CD4-positive, CD25-positive, alpha-beta regulatory T cell (primary cell): ENCODE data around the gene FAM83D. TPM values are rescaled to one million over a fixed set of nuclear protein-coding genes. Genes with fewer than 3 reads are reported as not detected.

ENCODE experiments used
- ATAC-seq, 2 donors: fragments of 150-1000 bp; cut with Tn5 transposase; one replicate each; pipeline ENCODE4 v1.10.0; 2021; ENCODE audit warnings: low read depth in 2 of 2, moderate number of reproducible peaks in 2 of 2, moderate library complexity in 1 of 2
- DNase-seq, 3 donors: peaks; one replicate each; pipeline versions ENCODE4 v3.0.0 to v3.0.0-alpha.2; 2012 to 2022; ENCODE audit warnings: mixed read lengths in 1 of 3
- H3K27ac ChIP-seq: one replicate; pipeline ENCODE4 v1.7.0; 2013; ENCODE audit warnings: mild to moderate bottlenecking, low read length; ENCODE audit not compliant: insufficient read depth, poor library complexity, severe bottlenecking
- H3K27me3 ChIP-seq: one replicate; pipeline ENCODE4 v1.7.0; 2013; ENCODE audit warnings: low read length; ENCODE audit not compliant: control insufficient read depth, insufficient read depth
- H3K36me3 ChIP-seq: one replicate; pipeline ENCODE4 v1.7.0; 2013; ENCODE audit warnings: mild to moderate bottlenecking, low read length, moderate library complexity; ENCODE audit not compliant: control insufficient read depth, insufficient read depth
- H3K4me1 ChIP-seq: 2 replicates; pipeline ENCODE4 v1.7.0; 2013; ENCODE audit warnings: mild to moderate bottlenecking, low read length; ENCODE audit not compliant: insufficient read depth, control insufficient read depth, poor library complexity, severe bottlenecking
- H3K4me3 ChIP-seq: one replicate; pipeline ENCODE4 v1.7.0; 2013; ENCODE audit warnings: low read depth, mild to moderate bottlenecking, low read length, moderate library complexity
- H3K9me3 ChIP-seq, 2 experiments: 1 replicate in 1 of 2; 2 replicates in 1 of 2; pipeline ENCODE4 v1.7.0; 2013; ENCODE audit warnings: low read length in 2 of 2, mild to moderate bottlenecking in 1 of 2, moderate library complexity in 1 of 2; ENCODE audit not compliant: control insufficient read depth in 2 of 2
- H3K27ac Mint-ChIP-seq, 3 donors: one replicate each; pipeline ENCODE4 v1.8.0; 2020 to 2022; ENCODE audit warnings: mild to moderate bottlenecking in 3 of 3, mixed read lengths in 3 of 3, moderate library complexity in 2 of 3
- H3K27me3 Mint-ChIP-seq: one replicate; pipeline ENCODE4 v1.8.0; 2022; ENCODE audit warnings: mild to moderate bottlenecking, mixed read lengths
- H3K36me3 Mint-ChIP-seq: one replicate; pipeline ENCODE4 v1.8.0; 2020; ENCODE audit warnings: mixed read lengths
- H3K4me1 Mint-ChIP-seq, 4 donors: one replicate each; pipeline ENCODE4 v1.8.0; 2020 to 2022; ENCODE audit warnings: mixed read lengths in 4 of 4, mild to moderate bottlenecking in 1 of 4
- H3K4me3 Mint-ChIP-seq, 4 donors: one replicate each; pipeline ENCODE4 v1.8.0; 2020 to 2022; ENCODE audit warnings: mild to moderate bottlenecking in 4 of 4, mixed read lengths in 4 of 4, moderate library complexity in 3 of 4
- H3K9me3 Mint-ChIP-seq, 7 donors: one replicate each; pipeline ENCODE4 v1.8.0; 2020 to 2022; ENCODE audit warnings: mixed read lengths in 7 of 7, mild to moderate bottlenecking in 3 of 7, moderate library complexity in 2 of 7
- polyA plus RNA-seq, 4 donors: library from polyadenylated mRNA; unstranded; fragments of 300-500 nt; fragmentation: Illumina TruSeq; gene quantifications; one replicate each; pipeline ENCODE4 v1.2.3, GENCODE V29; 2021
- total RNA-seq: library from RNA; stranded (reverse); gene quantifications from one replicate; pipeline ENCODE4 v1.2.3, GENCODE V29; 2022

The FAM83D gene
- total and polyA plus RNA-seq, 5 donors from 2014 or later = 0.20 to 8.6 (median 1.3) TPM

DNA sequence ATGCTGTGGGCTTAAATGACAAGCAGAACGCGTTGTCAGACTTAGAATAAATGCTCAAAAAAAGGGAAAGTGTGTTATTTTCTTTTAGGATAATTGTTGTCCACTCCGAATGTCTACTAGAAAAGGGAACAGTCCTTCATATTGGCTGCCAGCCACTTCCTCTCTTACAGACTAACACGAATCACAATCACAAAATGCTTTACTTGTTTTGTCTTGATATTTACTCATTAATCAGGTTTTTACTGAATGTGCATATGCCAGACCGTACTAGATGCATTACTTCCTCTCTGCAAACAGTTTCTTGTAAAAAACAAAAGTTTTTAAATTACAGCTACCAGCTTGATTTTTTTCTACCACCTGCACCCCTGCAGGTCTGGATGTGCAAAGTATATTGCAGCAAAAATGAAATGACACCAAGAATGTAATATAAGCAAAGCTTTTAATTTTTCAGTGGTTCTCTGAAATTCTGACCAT is 36.7 kb downstream of the FAM83D start:
- no peaks in the 10 kb centered on the region for H3K27me3 Mint-ChIP-seq
- H3K4me3 Mint-ChIP-seq = peak overlapping the region; percentile 96 to 98 (median 96)
- Histone ChIP-seq H3K4me3 (peak overlapping the region; percentile 87), H3K36me3 (peaks cover 3% of the 10 kb centered on the region), H3K9me3 (no peaks in the 10 kb centered on the region), H3K27me3 (no peaks in the 10 kb centered on the region), H3K27ac (peak overlapping the region; percentile 85), H3K4me1 (peaks cover 14% of the 10 kb centered on the region)
- ATAC-seq = no peak
- DNase-seq = peak in 1 of 3 donors; percentile 25
- peaks cover 11 to 34% (median 28%) of the 10 kb centered on the region in 4 donors for H3K4me1 Mint-ChIP-seq
- H3K27ac Mint-ChIP-seq = peak overlapping the region; percentile 84 to 97 (median 91)
- no peaks in the 10 kb centered on the region for H3K9me3 Mint-ChIP-seq
- H3K36me3 Mint-ChIP-seq = peaks cover 7% of the 10 kb centered on the region

DNA sequence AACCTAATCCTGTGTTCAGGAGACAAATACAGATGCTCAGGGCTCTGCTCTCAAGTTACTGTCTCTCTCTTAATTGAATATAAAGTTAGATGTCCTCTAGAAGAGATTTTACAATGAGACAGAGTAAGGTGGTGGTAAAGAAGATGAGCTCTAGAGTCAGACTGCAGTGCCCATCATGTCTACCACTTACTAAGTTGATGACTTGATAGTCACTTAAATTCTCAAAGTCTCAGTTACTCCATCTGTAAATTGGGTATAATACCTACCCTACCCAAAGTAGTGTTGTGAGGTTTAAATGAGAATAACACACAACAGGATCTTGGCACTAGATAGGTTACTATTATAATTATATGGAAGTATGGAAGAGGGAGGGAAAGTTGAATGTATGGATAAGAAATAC is 37.5 kb downstream of the FAM83D start:
- peaks cover 7% of the 10 kb centered on the region for H3K36me3 Mint-ChIP-seq
- Histone ChIP-seq H3K27ac (no peak overlapping the region), H3K27me3 (no peaks in the 10 kb centered on the region), H3K36me3 (peaks cover 3% of the 10 kb centered on the region), H3K4me3 (no peak overlapping the region), H3K9me3 (no peaks in the 10 kb centered on the region), H3K4me1 (peaks cover 14% of the 10 kb centered on the region)
- H3K4me3 Mint-ChIP-seq = peak overlapping the region in 3 of 4 donors; percentile 11 to 23 (median 21)
- ATAC-seq = no peak
- no peak overlapping the region for H3K27ac Mint-ChIP-seq
- H3K27me3 Mint-ChIP-seq = no peaks in the 10 kb centered on the region
- H3K9me3 Mint-ChIP-seq = no peaks in the 10 kb centered on the region
- H3K4me1 Mint-ChIP-seq = peaks cover 11 to 34% (median 28%) of the 10 kb centered on the region in 4 donors
- no peak for DNase-seq

DNA sequence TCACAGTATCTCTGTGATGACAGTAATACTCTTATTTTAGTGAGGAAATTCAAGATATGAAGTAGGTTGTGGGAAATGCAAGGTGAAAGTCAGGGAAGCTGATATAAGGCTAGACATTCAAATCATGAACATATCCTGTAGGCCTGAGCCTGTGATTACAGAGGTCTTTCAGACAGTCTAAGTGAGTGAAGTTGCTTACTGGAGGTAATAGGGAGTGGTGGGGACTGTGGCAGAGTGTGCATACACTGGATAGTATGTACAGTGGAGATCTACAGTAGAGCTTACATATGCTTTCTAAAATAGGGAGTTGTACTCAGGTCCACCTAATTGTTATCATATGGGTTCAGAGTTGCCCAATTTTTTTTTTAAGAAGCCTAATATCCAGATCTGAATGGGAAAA is 39.0 kb downstream of the FAM83D start:
- no peaks in the 10 kb centered on the region for H3K27me3 Mint-ChIP-seq
- ATAC-seq (no peak), DNase-seq (no peak)
- Histone ChIP-seq H3K4me3 (no peak overlapping the region), H3K27me3 (no peaks in the 10 kb centered on the region), H3K27ac (no peak overlapping the region), H3K36me3 (peaks cover 16% of the 10 kb centered on the region), H3K9me3 (no peaks in the 10 kb centered on the region), H3K4me1 (peaks cover 14% of the 10 kb centered on the region)
- H3K4me3 Mint-ChIP-seq = peak overlapping the region in 2 of 4 donors; percentile 6 to 14
- H3K9me3 Mint-ChIP-seq = no peaks in the 10 kb centered on the region
- H3K36me3 Mint-ChIP-seq = peaks cover 15% of the 10 kb centered on the region
- H3K4me1 Mint-ChIP-seq = peaks cover 11 to 35% (median 28%) of the 10 kb centered on the region in 4 donors
- no peak overlapping the region for H3K27ac Mint-ChIP-seq

DNA sequence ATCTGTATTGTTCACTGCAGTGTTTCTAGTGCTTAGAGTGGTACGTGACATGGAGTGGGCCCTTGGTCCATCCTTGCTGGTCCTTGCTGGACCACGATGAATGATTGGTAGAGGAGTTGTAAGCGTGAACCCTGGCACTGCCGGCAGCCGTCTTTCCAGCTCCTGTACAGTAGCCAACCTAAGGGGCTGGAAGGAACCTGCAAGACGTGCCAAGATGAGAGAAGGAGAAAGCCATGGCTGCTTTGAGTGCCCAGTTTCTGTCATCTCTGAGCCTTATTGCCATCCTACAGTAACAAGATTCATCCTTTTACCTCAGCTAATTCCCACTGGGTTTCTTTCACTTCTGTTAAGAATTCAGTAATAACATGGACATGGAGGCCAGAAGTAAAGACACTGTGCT is 41.9 kb downstream of the FAM83D start:
- peaks cover 2% of the 10 kb centered on the region for H3K4me1 ChIP-seq
- Mint-ChIP-seq H3K9me3 (no peaks in the 10 kb centered on the region), H3K4me1 (peaks cover 4 to 34% (median 14%) of the 10 kb centered on the region in 4 donors), H3K27me3 (no peaks in the 10 kb centered on the region), H3K4me3 (peak overlapping the region in 1 of 4 donors; percentile 6), H3K36me3 (peaks cover 34% of the 10 kb centered on the region), H3K27ac (no peak overlapping the region)
- H3K27ac ChIP-seq = no peak overlapping the region
- H3K9me3 ChIP-seq = no peaks in the 10 kb centered on the region
- DNase-seq (no peak), ATAC-seq (no peak)
- H3K36me3 ChIP-seq = peaks cover 27% of the 10 kb centered on the region
- no peak overlapping the region for H3K4me3 ChIP-seq
- no peaks in the 10 kb centered on the region for H3K27me3 ChIP-seq

DNA sequence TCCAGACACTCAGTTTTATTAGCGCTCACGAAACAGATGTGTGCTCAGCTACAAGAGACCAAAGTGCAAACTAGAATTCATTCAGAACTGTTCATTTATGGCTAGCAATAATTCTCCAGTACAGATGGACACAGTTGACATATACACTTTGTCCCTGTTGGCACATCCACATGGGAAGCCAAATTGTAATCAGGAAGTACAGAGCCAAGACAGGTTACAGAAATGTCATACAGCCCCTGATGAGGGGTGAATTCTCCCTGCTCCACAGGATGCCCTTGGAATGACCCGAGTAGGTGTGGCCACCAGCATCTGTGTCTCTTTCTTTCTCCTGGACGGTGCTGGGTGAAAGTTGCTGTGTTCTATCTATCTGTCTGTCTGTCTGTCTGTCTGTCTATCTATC is 43.5 kb downstream of the FAM83D start:
- H3K36me3 Mint-ChIP-seq = peaks cover 47% of the 10 kb centered on the region
- Histone ChIP-seq H3K36me3 (peaks cover 32% of the 10 kb centered on the region), H3K4me3 (no peak overlapping the region), H3K27ac (no peak overlapping the region), H3K27me3 (no peaks in the 10 kb centered on the region), H3K4me1 (no peaks in the 10 kb centered on the region), H3K9me3 (no peaks in the 10 kb centered on the region)
- peak overlapping the region in 1 of 3 donors; percentile 75 for H3K27ac Mint-ChIP-seq
- no peak for ATAC-seq
- H3K27me3 Mint-ChIP-seq = no peaks in the 10 kb centered on the region
- no peak for DNase-seq
- H3K4me3 Mint-ChIP-seq = no peak overlapping the region
- no peaks in the 10 kb centered on the region for H3K9me3 Mint-ChIP-seq
- peaks cover 4 to 30% (median 7%) of the 10 kb centered on the region in 4 donors for H3K4me1 Mint-ChIP-seq

DNA sequence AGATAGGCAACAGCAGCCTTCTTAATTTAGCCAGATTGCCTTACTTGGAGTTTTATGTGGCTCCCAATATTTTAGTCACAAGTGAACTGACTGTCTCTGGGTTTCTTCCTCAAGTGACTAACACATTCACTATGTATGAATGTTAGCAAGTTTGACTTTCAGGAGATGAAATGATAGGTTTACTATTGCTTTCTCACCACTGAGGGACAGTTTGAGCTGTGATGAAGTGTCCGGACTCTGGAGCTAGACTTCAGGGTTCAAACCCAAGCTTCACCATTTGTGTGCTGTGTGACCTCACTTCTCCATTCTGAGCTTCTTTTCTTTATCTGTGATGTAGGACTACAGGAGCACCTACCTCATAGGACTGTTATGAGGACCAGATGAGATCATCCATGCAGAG is 44.1 kb downstream of the FAM83D start:
- no peak for DNase-seq
- H3K9me3 ChIP-seq = no peaks in the 10 kb centered on the region
- peaks cover 30% of the 10 kb centered on the region for H3K36me3 ChIP-seq
- Mint-ChIP-seq H3K27me3 (no peaks in the 10 kb centered on the region), H3K36me3 (peaks cover 47% of the 10 kb centered on the region), H3K4me1 (peaks cover under 1 to 31% (median 8%) of the 10 kb centered on the region in 4 donors), H3K4me3 (no peak overlapping the region), H3K27ac (peak overlapping the region in 2 of 3 donors; percentile 8 to 75), H3K9me3 (no peaks in the 10 kb centered on the region)
- H3K4me3 ChIP-seq = no peak overlapping the region
- H3K27ac ChIP-seq = no peak overlapping the region
- H3K4me1 ChIP-seq = no peaks in the 10 kb centered on the region
- no peak for ATAC-seq
- no peaks in the 10 kb centered on the region for H3K27me3 ChIP-seq

GRCh38 chr20:38973107-38973506 is 46.9 kb downstream of the FAM83D start:
- peaks cover 32% of the 10 kb centered on the region for H3K36me3 ChIP-seq
- H3K27ac ChIP-seq = no peak overlapping the region
- DNase-seq = no peak
- no peaks in the 10 kb centered on the region for H3K9me3 Mint-ChIP-seq
- no peaks in the 10 kb centered on the region for H3K4me1 ChIP-seq
- no peak overlapping the region for H3K27ac Mint-ChIP-seq
- H3K27me3 ChIP-seq = no peaks in the 10 kb centered on the region
- H3K27me3 Mint-ChIP-seq = no peaks in the 10 kb centered on the region
- H3K9me3 ChIP-seq = no peaks in the 10 kb centered on the region
- no peak overlapping the region for H3K4me3 ChIP-seq
- ATAC-seq = no peak
- H3K36me3 Mint-ChIP-seq = peaks cover 43% of the 10 kb centered on the region
- H3K4me3 Mint-ChIP-seq = no peak overlapping the region
- peaks cover 0 to 27% (median 5%) of the 10 kb centered on the region in 4 donors for H3K4me1 Mint-ChIP-seq

DNA sequence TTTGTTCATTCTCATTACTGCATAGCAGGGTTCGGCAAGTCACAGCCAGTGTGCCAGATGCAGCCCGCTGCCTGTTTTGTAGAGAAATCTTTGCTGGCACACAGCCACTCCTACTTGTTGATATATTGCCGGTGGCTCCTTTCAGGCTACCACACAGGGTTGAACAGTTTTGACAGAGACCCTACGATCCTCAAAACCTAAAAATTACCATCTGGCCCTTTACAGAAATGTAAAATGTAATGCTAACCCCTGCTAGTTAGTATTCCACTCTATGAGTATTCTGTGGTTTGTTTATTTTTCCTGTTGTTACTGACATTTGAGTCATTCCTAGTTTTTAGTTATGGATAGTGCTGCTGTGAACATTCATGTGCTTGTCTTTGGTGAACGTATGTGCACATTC is 47.4 kb downstream of the FAM83D start:
- Histone ChIP-seq H3K36me3 (peaks cover 34% of the 10 kb centered on the region), H3K27me3 (no peaks in the 10 kb centered on the region), H3K9me3 (no peaks in the 10 kb centered on the region), H3K27ac (no peak overlapping the region), H3K4me1 (no peaks in the 10 kb centered on the region), H3K4me3 (no peak overlapping the region)
- Mint-ChIP-seq H3K4me1 (peaks cover 0 to 27% (median 5%) of the 10 kb centered on the region in 4 donors), H3K9me3 (no peaks in the 10 kb centered on the region), H3K27ac (peak overlapping the region in 2 of 3 donors; percentile 35 to 44), H3K27me3 (no peaks in the 10 kb centered on the region), H3K4me3 (no peak overlapping the region), H3K36me3 (peaks cover 43% of the 10 kb centered on the region)
- DNase-seq (no peak), ATAC-seq (no peak)
